ENCODE measurements around the gene LHPP. TPM values are rescaled to one million over a fixed set of nuclear protein-coding genes. Genes with fewer than 3 reads are reported as not detected.

The LHPP gene
- total and polyA plus RNA-seq, 8 donors: 12.2 to 26.8 (median 15.0) TPM

GRCh38 chr10:124523901-124524300, 62.3 kb downstream of the LHPP start:
- Histone ChIP-seq H3K4me1 (peaks cover 7 to 17% of the 10 kb centered on the region in 2 donors), H3K9me3 (no peaks in the 10 kb centered on the region), H3K27me3 (no peaks in the 10 kb centered on the region), H3K27ac (peak overlapping the region; percentile 63 to 74), H3K4me3 (no peak overlapping the region), H3K36me3 (no peaks in the 10 kb centered on the region)
- TF ChIP-seq CTCF (IDR thresholded peaks at IDR 0.05): no peak
- ATAC-seq (no peak), DNase-seq (no peak)
- intact Hi-C loops (cut with DNase I): no loop called here

GRCh38 chr10:124524991-124525653, 63.5 kb downstream of the LHPP start:
- no peak overlapping the region for H3K4me3 ChIP-seq
- DNase-seq (peak in 1 of 4 donors; percentile 73), ATAC-seq (no peak)
- no peaks in the 10 kb centered on the region for H3K27me3 ChIP-seq
- H3K9me3 ChIP-seq: no peaks in the 10 kb centered on the region
- H3K27ac ChIP-seq: no peak overlapping the region
- H3K36me3 ChIP-seq: no peaks in the 10 kb centered on the region
- TF ChIP-seq CTCF (IDR thresholded peaks at IDR 0.05): no peak
- H3K4me1 ChIP-seq: peaks cover 7 to 20% of the 10 kb centered on the region in 2 donors
- intact Hi-C loops (cut with DNase I): no loop called here

- intact Hi-C loops (cut with DNase I): no loop called here
- no peak overlapping the region for H3K4me3 ChIP-seq
- H3K27ac ChIP-seq: no peak overlapping the region
- no peaks in the 10 kb centered on the region for H3K9me3 ChIP-seq
- ATAC-seq (no peak), DNase-seq (peak in 1 of 4 donors; percentile 60)
- H3K27me3 ChIP-seq: no peaks in the 10 kb centered on the region
- no peak for TF ChIP-seq CTCF (IDR thresholded peaks at IDR 0.05)
- no peaks in the 10 kb centered on the region for H3K36me3 ChIP-seq
- peaks cover 7 to 24% of the 10 kb centered on the region in 2 donors for H3K4me1 ChIP-seq
These were observed 64.4 kb downstream of the LHPP start for GRCh38 chr10:124525751-124526600.

- no peak for TF ChIP-seq CTCF (IDR thresholded peaks at IDR 0.05)
- Histone ChIP-seq H3K27me3 (no peaks in the 10 kb centered on the region), H3K4me3 (no peak overlapping the region), H3K4me1 (peaks cover 7 to 24% of the 10 kb centered on the region in 2 donors), H3K9me3 (no peaks in the 10 kb centered on the region), H3K36me3 (no peaks in the 10 kb centered on the region), H3K27ac (no peak overlapping the region)
- ATAC-seq (no peak), DNase-seq (peak in 1 of 4 donors; percentile 79)
- intact Hi-C loops (cut with DNase I): no loop called here
These were observed 65.1 kb downstream of the LHPP start for GRCh38 chr10:124526621-124527267.

Measured in left lung (tissue), 10 donors.